Measurements from ENCODE around the gene WTIP. TPM values are rescaled to one million over a fixed set of nuclear protein-coding genes. Genes with fewer than 3 reads are reported as not detected.

Gene WTIP
- total RNA-seq, 1 experiment from 2014 or later, result 32.5 TPM

- Histone ChIP-seq H2AK5ac (ENCODE audit: insufficient read length, low read length) (no peak overlapping the region), H3K27ac (ENCODE audit: insufficient read length, low read depth, low read length) (no peak overlapping the region), H3K23me2 (ENCODE audit: insufficient read length, low read depth, low read length, poor library complexity, severe bottlenecking) (no peaks in the 10 kb centered on the region), H3T11ph (ENCODE audit: low read length) (no peak overlapping the region), H2BK120ac (ENCODE audit: low read depth, low read length, poor library complexity, severe bottlenecking) (no peak overlapping the region), H3K14ac (ENCODE audit: insufficient read depth, low read length) (no peak overlapping the region), H3K79me1 (ENCODE audit: insufficient read depth, low read depth, low read length, poor library complexity, severe bottlenecking) (no peaks in the 10 kb centered on the region), H4K91ac (ENCODE audit: insufficient read length, low read depth, low read length) (no peak overlapping the region), H3K79me2 (ENCODE audit: insufficient read depth, low read length) (no peaks in the 10 kb centered on the region), H2BK15ac (ENCODE audit: low read depth, low read length) (no peak overlapping the region), H2BK20ac (ENCODE audit: low read depth, low read length, poor library complexity, severe bottlenecking) (no peak overlapping the region), H3K18ac (ENCODE audit: insufficient read length, low read depth, low read length) (no peak overlapping the region), H3K4me2 (ENCODE audit: insufficient read depth, insufficient read length, low read length) (no peak overlapping the region), H3K9me3 (ENCODE audit: control insufficient read depth, low read depth, low read length) (no peaks in the 10 kb centered on the region), H4K5ac (ENCODE audit: insufficient read length, low read depth, low read length) (no peak overlapping the region), H4K8ac (replicated peaks; ENCODE audit: insufficient read length, low read depth, low read length) (no peak overlapping the region), H2AFZ (ENCODE audit: low read length) (no peak overlapping the region), H3K27me3 (ENCODE audit: insufficient read depth, low read length) (no peaks in the 10 kb centered on the region), H3K4ac (ENCODE audit: low read depth, low read length) (no peak overlapping the region), H2BK5ac (ENCODE audit: insufficient read length, low read length) (no peak overlapping the region), H3K23ac (ENCODE audit: insufficient read length, low read depth, low read length) (no peak overlapping the region), H2BK12ac (ENCODE audit: insufficient read length, low read depth, low read length) (no peak overlapping the region), H3K56ac (ENCODE audit: insufficient read length, low read depth, low read length) (no peak overlapping the region), H4K20me1 (ENCODE audit: control insufficient read depth, insufficient read depth, insufficient read length) (no peaks in the 10 kb centered on the region), H3K9ac (ENCODE audit: extremely low read depth, insufficient read length, low read length) (no peak overlapping the region), H3K4me1 (ENCODE audit: insufficient read depth, low read length) (no peaks in the 10 kb centered on the region)
- H3K27ac Mint-ChIP-seq, result no peak overlapping the region
- DNase-seq, result no peak
- no CpG with 5 or more reads among the region's 4 CpGs for WGBS (ENCODE audit: extremely low coverage, insufficient read length, low lambda C conversion rate)
- TF ChIP-seq CTCF (conservative IDR thresholded peaks at IDR 0.05), result no peak
- peaks cover 2 to 3% of the 10 kb centered on the region in 2 experiments; a peak in 3 of 4 replicates for H3K4me1 Mint-ChIP-seq
- H3K4me3 Mint-ChIP-seq, result no peak overlapping the region
- peaks cover 6% of the 10 kb centered on the region; the same call in 1 of the 2 replicates for H3K27me3 Mint-ChIP-seq (ENCODE audit: low read depth)
- H3K9me3 Mint-ChIP-seq, result peaks cover 2% of the 10 kb centered on the region in 2 experiments; a peak in 2 of 5 replicates
- H3K36me3 Mint-ChIP-seq (ENCODE audit: insufficient read depth in 1 of 3, low read depth in 3 of 3), result peaks cover 14 to 45% (median 36%) of the 10 kb centered on the region in 3 experiments; a peak in 6 of 7 replicates
These were observed 7.1 kb upstream of the WTIP start for GRCh38 chr19:34474233-34474989.

Measured in H9 (cell line).